ENCODE data around the gene WNK2. TPM values are rescaled to one million over a fixed set of nuclear protein-coding genes. Genes with fewer than 3 reads are reported as not detected.

The WNK2 gene
- polyA plus RNA-seq, 2 of the 4 experiments (the other 2 are of a cell fraction): 2.1 to 6.7 TPM

DNA sequence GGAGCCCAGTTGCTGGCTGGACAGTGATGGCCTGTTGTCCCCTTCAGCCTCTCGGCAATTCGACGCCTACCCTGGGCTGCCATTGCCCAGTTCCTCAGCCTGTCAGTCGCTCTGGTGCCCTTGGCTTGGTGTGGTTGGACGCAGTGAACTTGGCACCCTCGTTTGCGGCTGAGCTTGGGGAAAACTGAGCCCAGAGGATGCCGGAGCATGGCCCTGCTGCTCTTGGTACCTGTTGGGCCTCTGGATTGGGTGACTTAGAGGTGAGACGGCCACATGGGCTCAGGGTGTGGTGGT lies 16.5 kb downstream of the WNK2 start:
- 81% methylated on average over 9 of the region's 9 CpGs for WGBS (ENCODE audit: missing lambda C conversion rate)
- peaks cover 21% of the 10 kb centered on the region for H3K4me1 ChIP-seq
- DNase-seq (ENCODE audit: low read depth in 1 of 2, low spot score in 1 of 2): no peak
- ChIA-PET CTCF (no interaction called here), POLR2A (no interaction called here)
- H3K27ac ChIP-seq: no peak overlapping the region
- no peak overlapping the region for H3K4me3 ChIP-seq
- no peak for ATAC-seq
- no peak for FAIRE-seq
- H3K4me2 ChIP-seq: no peak overlapping the region
- no peaks in the 10 kb centered on the region for H3K9me3 ChIP-seq
- TF ChIP-seq CBX2 (IDR thresholded peaks at IDR 0.05; ENCODE audit: borderline replicate concordance, low read depth) (no peak), HMGXB4 (CRISPR knock-in tag; IDR thresholded peaks at IDR 0.05; ENCODE audit: borderline replicate concordance) (no peak), GATA3 (IDR thresholded peaks at IDR 0.05; ENCODE audit: borderline replicate concordance) (no peak), EP300 (IDR thresholded peaks at IDR 0.05) (no peak), CEBPB (IDR thresholded peaks at IDR 0.05) (no peak), RFX5 (IDR thresholded peaks at IDR 0.05) (no peak), RARB (CRISPR knock-in tag; IDR thresholded peaks at IDR 0.05) (no peak), CHD4 (IDR thresholded peaks at IDR 0.05; ENCODE audit: borderline replicate concordance) (no peak), EHF (CRISPR knock-in tag; IDR thresholded peaks at IDR 0.05) (no peak)

DNA sequence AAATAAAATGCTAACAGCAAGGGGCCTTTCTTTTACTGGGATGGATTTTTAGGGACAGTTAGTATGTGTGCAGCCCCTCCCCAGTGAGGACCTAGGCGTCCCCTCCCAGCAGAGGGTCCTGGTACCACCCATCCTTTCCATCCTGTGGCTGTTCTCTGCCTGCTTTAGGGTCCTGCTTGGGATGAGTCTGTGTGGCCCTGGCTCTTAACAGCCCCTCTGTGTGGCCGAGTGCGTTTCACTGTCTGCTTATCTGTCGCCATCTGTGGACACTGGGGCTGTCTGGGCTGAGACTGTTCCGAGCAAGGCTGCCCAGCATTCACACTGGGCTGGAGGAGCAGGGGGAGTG lies 17.0 kb downstream of the WNK2 start:
- DNase-seq (ENCODE audit: low read depth in 1 of 2, low spot score in 1 of 2): no peak
- no peak overlapping the region for H3K4me3 ChIP-seq
- CTCF ChIA-PET: no interaction called here
- WGBS (ENCODE audit: missing lambda C conversion rate): 95% methylated on average over 4 of the region's 5 CpGs
- TF ChIP-seq, protein P1, sequence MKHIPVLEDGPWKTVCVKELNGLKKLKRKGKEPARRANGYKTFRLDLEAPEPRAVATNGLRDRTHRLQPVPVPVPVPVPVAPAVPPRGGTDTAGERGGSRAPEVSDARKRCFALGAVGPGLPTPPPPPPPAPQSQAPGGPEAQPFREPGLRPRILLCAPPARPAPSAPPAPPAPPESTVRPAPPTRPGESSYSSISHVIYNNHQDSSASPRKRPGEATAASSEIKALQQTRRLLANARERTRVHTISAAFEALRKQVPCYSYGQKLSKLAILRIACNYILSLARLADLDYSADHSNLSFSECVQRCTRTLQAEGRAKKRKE (CRISPR knock-in tag; IDR thresholded peaks at IDR 0.05; ENCODE audit: low read depth): no peak
- TF ChIP-seq HDAC2 (IDR thresholded peaks at IDR 0.05) (no peak), JUNB (IDR thresholded peaks at IDR 0.05) (no peak), CHD2 (IDR thresholded peaks at IDR 0.05; ENCODE audit: low read length, partially characterized antibody) (no peak), NPAS2 (CRISPR knock-in tag; IDR thresholded peaks at IDR 0.05; ENCODE audit: borderline replicate concordance) (no peak), ELK1 (IDR thresholded peaks at IDR 0.05; ENCODE audit: low read depth, low read length) (no peak), CBX2 (IDR thresholded peaks at IDR 0.05; ENCODE audit: borderline replicate concordance, low read depth) (no peak), FOSB (CRISPR knock-in tag; IDR thresholded peaks at IDR 0.05) (no peak), EHF (CRISPR knock-in tag; IDR thresholded peaks at IDR 0.05) (no peak), POLR2AphosphoS2 (conservative IDR thresholded peaks at IDR 0.05; ENCODE audit: low read length) (no peak), MAX (IDR thresholded peaks at IDR 0.05) (no peak)
- peaks cover 21% of the 10 kb centered on the region for H3K4me1 ChIP-seq
- no peak for FAIRE-seq
- peak; percentile 14 to 20; a peak in 3 of 6 replicates for ATAC-seq
- H3K4me2 ChIP-seq: 0 out of 3 replicates have a peak overlapping the region, but pooled peaks have one; percentile 25
- peak overlapping the region in 1 of 2 experiments; percentile 69; a peak in 3 of 6 replicates for H3K27ac ChIP-seq
- POLR2A ChIA-PET: no interaction called here
- no peaks in the 10 kb centered on the region for H3K9me3 ChIP-seq

- Histone ChIP-seq H3K4me3 (no peak overlapping the region), H3K4me2 (no peak overlapping the region), H3K27ac (no peak overlapping the region), H3K9me3 (no peaks in the 10 kb centered on the region), H3K4me1 (peaks cover 18% of the 10 kb centered on the region)
- DNase-seq (ENCODE audit: low read depth in 1 of 2, low spot score in 1 of 2): no peak
- 89% methylated on average over 9 of the region's 11 CpGs for WGBS (ENCODE audit: missing lambda C conversion rate)
- no peak for ATAC-seq
- ChIA-PET POLR2A (no interaction called here), CTCF (interaction anchor here (0.6 to 0.8 kb wide), 2 partner anchors 20 to 43 kb away, joined by 3 read pairs; no protein-coding TSS in a partner anchor)
- FAIRE-seq: no peak
- TF ChIP-seq JUNB (IDR thresholded peaks at IDR 0.05) (no peak), SMC3 (IDR thresholded peaks at IDR 0.05) (no peak), PBX3 (IDR thresholded peaks at IDR 0.05) (no peak), TFCP2L1 (CRISPR knock-in tag; IDR thresholded peaks at IDR 0.05) (no peak), HMGXB4 (CRISPR knock-in tag; IDR thresholded peaks at IDR 0.05; ENCODE audit: borderline replicate concordance) (no peak), ZC3H11A (IDR thresholded peaks at IDR 0.05) (no peak)
- TF ChIP-seq, protein P2, sequence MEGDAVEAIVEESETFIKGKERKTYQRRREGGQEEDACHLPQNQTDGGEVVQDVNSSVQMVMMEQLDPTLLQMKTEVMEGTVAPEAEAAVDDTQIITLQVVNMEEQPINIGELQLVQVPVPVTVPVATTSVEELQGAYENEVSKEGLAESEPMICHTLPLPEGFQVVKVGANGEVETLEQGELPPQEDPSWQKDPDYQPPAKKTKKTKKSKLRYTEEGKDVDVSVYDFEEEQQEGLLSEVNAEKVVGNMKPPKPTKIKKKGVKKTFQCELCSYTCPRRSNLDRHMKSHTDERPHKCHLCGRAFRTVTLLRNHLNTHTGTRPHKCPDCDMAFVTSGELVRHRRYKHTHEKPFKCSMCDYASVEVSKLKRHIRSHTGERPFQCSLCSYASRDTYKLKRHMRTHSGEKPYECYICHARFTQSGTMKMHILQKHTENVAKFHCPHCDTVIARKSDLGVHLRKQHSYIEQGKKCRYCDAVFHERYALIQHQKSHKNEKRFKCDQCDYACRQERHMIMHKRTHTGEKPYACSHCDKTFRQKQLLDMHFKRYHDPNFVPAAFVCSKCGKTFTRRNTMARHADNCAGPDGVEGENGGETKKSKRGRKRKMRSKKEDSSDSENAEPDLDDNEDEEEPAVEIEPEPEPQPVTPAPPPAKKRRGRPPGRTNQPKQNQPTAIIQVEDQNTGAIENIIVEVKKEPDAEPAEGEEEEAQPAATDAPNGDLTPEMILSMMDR (IDR thresholded peaks at IDR 0.05): no peak
Observed at GRCh38 chr9:93203026-93203717, 19.2 kb downstream of the WNK2 start.
